Keratinocyte (primary cell): Measurements from ENCODE around the gene FAF2.

Experiments used
- EZH2 ChIP-seq: IDR thresholded peaks from one replicate; pipeline ENCODE4 v1.6.1; 2012; ENCODE audit warnings: inconsistent platforms, mild to moderate bottlenecking, low read length, moderate library complexity
- TF ChIP-seq, protein P1 (sequence below), 3 experiments: IDR thresholded peaks in 1 of 3; conservative IDR thresholded peaks in 1 of 3; optimal IDR thresholded peaks in 1 of 3; 2 replicates in 2 of 3; 3 replicates in 1 of 3; pipeline versions ENCODE3 to v1.5.1; 2011; ENCODE audit warnings: low read length in 3 of 3, mild to moderate bottlenecking in 3 of 3, moderate library complexity in 2 of 3, control low read depth in 1 of 3, inconsistent platforms in 1 of 3; ENCODE audit not compliant: insufficient read depth in 2 of 3; ENCODE audit errors: extremely low read depth in 1 of 3

DNA sequence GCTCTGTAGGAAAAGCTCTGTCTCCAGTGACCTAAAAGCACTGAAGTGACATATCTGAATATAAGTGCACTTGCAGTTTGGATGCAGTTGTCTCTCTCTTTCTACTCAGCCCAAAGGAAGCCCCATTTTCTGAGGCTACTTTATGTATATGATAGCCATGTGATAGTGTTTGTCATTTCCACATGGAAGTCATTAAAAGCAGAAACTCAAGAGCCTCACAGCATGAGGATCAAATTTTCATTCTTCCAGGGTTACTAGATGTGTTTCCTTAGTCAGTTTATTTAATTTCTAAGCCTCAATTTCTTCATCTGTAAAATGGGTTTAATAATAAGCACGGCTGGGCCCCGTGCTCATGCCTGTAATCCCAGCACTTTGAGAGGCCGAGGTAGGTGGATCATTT, 52.3 kb downstream of the FAF2 start:
- TF ChIP-seq, protein P1, sequence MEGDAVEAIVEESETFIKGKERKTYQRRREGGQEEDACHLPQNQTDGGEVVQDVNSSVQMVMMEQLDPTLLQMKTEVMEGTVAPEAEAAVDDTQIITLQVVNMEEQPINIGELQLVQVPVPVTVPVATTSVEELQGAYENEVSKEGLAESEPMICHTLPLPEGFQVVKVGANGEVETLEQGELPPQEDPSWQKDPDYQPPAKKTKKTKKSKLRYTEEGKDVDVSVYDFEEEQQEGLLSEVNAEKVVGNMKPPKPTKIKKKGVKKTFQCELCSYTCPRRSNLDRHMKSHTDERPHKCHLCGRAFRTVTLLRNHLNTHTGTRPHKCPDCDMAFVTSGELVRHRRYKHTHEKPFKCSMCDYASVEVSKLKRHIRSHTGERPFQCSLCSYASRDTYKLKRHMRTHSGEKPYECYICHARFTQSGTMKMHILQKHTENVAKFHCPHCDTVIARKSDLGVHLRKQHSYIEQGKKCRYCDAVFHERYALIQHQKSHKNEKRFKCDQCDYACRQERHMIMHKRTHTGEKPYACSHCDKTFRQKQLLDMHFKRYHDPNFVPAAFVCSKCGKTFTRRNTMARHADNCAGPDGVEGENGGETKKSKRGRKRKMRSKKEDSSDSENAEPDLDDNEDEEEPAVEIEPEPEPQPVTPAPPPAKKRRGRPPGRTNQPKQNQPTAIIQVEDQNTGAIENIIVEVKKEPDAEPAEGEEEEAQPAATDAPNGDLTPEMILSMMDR (optimal IDR thresholded peaks at IDR 0.05 in 1 of 3, IDR thresholded peaks at IDR 0.05 in 1 of 3, conservative IDR thresholded peaks at IDR 0.05 in 1 of 3; ENCODE audit: extremely low read depth in 1 of 3, insufficient read depth in 2 of 3, low read length in 3 of 3), result no peak
- no peak for TF ChIP-seq EZH2
